ENCODE measurements around the gene MAEA.

DNA sequence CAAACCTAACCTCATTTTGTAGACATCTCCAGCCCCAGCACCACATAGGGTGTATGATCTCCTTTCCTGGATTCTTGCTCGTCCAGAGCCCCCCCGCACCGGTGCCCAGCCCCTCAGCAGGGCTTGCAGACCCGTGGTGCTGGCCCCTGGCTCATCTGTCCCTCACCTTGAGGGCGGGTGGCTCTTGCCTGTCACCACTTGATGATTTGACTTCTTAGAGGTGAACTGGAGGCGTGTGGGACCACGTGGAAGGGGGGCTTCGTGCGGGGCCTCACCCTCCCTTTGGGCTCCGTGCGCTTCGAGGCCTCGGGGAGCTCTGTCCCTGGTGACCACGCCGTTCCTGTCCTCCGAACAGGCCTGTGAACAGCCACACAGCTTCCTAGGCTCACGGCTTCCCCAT lies 72.8 kb downstream of the MAEA start:
- TF ChIP-seq, protein P1, sequence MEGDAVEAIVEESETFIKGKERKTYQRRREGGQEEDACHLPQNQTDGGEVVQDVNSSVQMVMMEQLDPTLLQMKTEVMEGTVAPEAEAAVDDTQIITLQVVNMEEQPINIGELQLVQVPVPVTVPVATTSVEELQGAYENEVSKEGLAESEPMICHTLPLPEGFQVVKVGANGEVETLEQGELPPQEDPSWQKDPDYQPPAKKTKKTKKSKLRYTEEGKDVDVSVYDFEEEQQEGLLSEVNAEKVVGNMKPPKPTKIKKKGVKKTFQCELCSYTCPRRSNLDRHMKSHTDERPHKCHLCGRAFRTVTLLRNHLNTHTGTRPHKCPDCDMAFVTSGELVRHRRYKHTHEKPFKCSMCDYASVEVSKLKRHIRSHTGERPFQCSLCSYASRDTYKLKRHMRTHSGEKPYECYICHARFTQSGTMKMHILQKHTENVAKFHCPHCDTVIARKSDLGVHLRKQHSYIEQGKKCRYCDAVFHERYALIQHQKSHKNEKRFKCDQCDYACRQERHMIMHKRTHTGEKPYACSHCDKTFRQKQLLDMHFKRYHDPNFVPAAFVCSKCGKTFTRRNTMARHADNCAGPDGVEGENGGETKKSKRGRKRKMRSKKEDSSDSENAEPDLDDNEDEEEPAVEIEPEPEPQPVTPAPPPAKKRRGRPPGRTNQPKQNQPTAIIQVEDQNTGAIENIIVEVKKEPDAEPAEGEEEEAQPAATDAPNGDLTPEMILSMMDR (IDR thresholded peaks at IDR 0.05; ENCODE audit: insufficient read depth, low read length, poor library complexity, severe bottlenecking): no peak
- TF ChIP-seq EZH2phosphoT487 (conservative IDR thresholded peaks at IDR 0.05; ENCODE audit: low read length): no peak
